ENCODE measurements around the gene EEF1A1. TPM values are rescaled to one million over a fixed set of nuclear protein-coding genes. Genes with fewer than 3 reads are reported as not detected.
"Not testable (repeated sequence)": the region's sequence is repeated elsewhere in the genome, so short reads cannot be mapped to it uniquely, and the experiment has no call there.

The EEF1A1 gene
- total RNA-seq, result 1,000 to 10,000 TPM; 5,082 to 6,539 TPM

- Histone ChIP-seq H3K27me3 (replicated peaks; ENCODE audit: insufficient read depth) (no peaks in the 10 kb centered on the region), H3K4me1 (ENCODE audit: control insufficient read depth in 1 of 2, low read depth in 2 of 2) (peaks cover 36 to 60% of the 10 kb centered on the region in 2 donors), H3K27ac (peak within 1 kb of the TSS; percentile 98 to 100), H3K36me3 (peaks cover 18% of the 10 kb centered on the region), H3K9me3 (no peaks in the 10 kb centered on the region), H3K4me3 (peak within 1 kb of the TSS; percentile 80)
- ATAC-seq (ENCODE audit: insufficient number of reproducible peaks, low FRiP score, low read depth), result peak; percentile 84
- TF ChIP-seq CTCF (IDR thresholded peaks at IDR 0.05), result no peak
- DNase-seq (ENCODE audit: low spot score), result peak; percentile 100
Measured at GRCh38 chr6:73520688-73521350, at the start of gene EEF1A1. EEF1A1 (minus strand) TSS chr6:73521032; CDS start chr6:73520026, 1,006 bp downstream.

- H3K4me3 ChIP-seq, result no peak overlapping the region
- H3K9me3 ChIP-seq, result no peaks in the 10 kb centered on the region
- ATAC-seq (ENCODE audit: insufficient number of reproducible peaks, low FRiP score, low read depth), result no peak
Measured at GRCh38 chr6:73569121-73569520, 48.3 kb upstream of the EEF1A1 start.

GRCh38 chr6:73566954-73567591, 46.2 kb upstream of the EEF1A1 start:
- no peak for TF ChIP-seq CTCF (IDR thresholded peaks at IDR 0.05)
- peaks cover 0 to 12% of the 10 kb centered on the region in 2 donors for H3K4me1 ChIP-seq (ENCODE audit: control insufficient read depth in 1 of 2, low read depth in 2 of 2)
- no peak overlapping the region for H3K4me3 ChIP-seq
- H3K9me3 ChIP-seq, result no peaks in the 10 kb centered on the region
- no peaks in the 10 kb centered on the region for H3K36me3 ChIP-seq
- DNase-seq (ENCODE audit: low spot score), result peak; percentile 27
- no peak overlapping the region for H3K27ac ChIP-seq
- ATAC-seq (ENCODE audit: insufficient number of reproducible peaks, low FRiP score, low read depth), result no peak
- no peaks in the 10 kb centered on the region for H3K27me3 ChIP-seq (replicated peaks; ENCODE audit: insufficient read depth)

More at GRCh38 chr6:73569121-73569520, 48.3 kb upstream of the EEF1A1 start:
- TF ChIP-seq CTCF (IDR thresholded peaks at IDR 0.05), result no peak
- no peak for DNase-seq (ENCODE audit: low spot score)
- no peaks in the 10 kb centered on the region for H3K27me3 ChIP-seq (replicated peaks; ENCODE audit: insufficient read depth)
- peaks cover 0 to 12% of the 10 kb centered on the region in 2 donors for H3K4me1 ChIP-seq (ENCODE audit: control insufficient read depth in 1 of 2, low read depth in 2 of 2)
- H3K36me3 ChIP-seq, result no peaks in the 10 kb centered on the region
- H3K27ac ChIP-seq, result no peak overlapping the region

GRCh38 chr6:73566486-73566871, 45.6 kb upstream of the EEF1A1 start:
- not testable (repeated sequence) for H3K27ac ChIP-seq; H3K36me3 ChIP-seq; ATAC-seq (ENCODE audit: insufficient number of reproducible peaks, low FRiP score, low read depth); H3K9me3 ChIP-seq; DNase-seq (ENCODE audit: low spot score); H3K4me3 ChIP-seq; H3K27me3 ChIP-seq (replicated peaks; ENCODE audit: insufficient read depth); H3K4me1 ChIP-seq (ENCODE audit: control insufficient read depth in 1 of 2, low read depth in 2 of 2)

- Histone ChIP-seq H3K4me1 (ENCODE audit: control insufficient read depth in 1 of 2, low read depth in 2 of 2) (peaks cover 0 to 3% of the 10 kb centered on the region in 2 donors), H3K36me3 (no peaks in the 10 kb centered on the region), H3K27me3 (replicated peaks; ENCODE audit: insufficient read depth) (no peaks in the 10 kb centered on the region), H3K4me3 (no peak overlapping the region), H3K27ac (no peak overlapping the region), H3K9me3 (no peaks in the 10 kb centered on the region)
- no peak for TF ChIP-seq CTCF (IDR thresholded peaks at IDR 0.05)
- DNase-seq (ENCODE audit: low spot score), result no peak
- ATAC-seq (ENCODE audit: insufficient number of reproducible peaks, low FRiP score, low read depth), result no peak
Measured at GRCh38 chr6:73565767-73566485, 45.1 kb upstream of the EEF1A1 start.
